Smooth muscle cell (in vitro differentiated cells): ENCODE results near the gene PKP3. TPM values are rescaled to one million over a fixed set of nuclear protein-coding genes. Genes with fewer than 3 reads are reported as not detected.
A peak's percentile ranks its signal among the peaks of the same experiment; 100 is the strongest.

Experiments used
- DNase-seq: peaks from one replicate; lab custom pipeline; 2025; ENCODE audit not compliant: unreplicated experiment; lab: John Stamatoyannopoulos, UW
- H2AFZ ChIP-seq: fragments of 200-600 bp; sonication (generic); 2 replicates; pipeline ENCODE4 v1.6.0; 2016; ENCODE audit warnings: antibody characterized with exemption, low read depth, mild to moderate bottlenecking
- H3F3A ChIP-seq: fragments of 200-600 bp; sonication (generic); 2 replicates; pipeline ENCODE4 v1.6.0; 2017; ENCODE audit warnings: antibody characterized with exemption, low read depth
- H3K27ac ChIP-seq: fragments of 200-600 bp; sonication (generic); 2 replicates; pipeline ENCODE4 v1.5.1; 2016; ENCODE audit warnings: low read depth, mild to moderate bottlenecking
- H3K27me3 ChIP-seq: fragments of 200-600 bp; sonication (generic); 2 replicates; pipeline ENCODE4 v1.6.1; 2016; ENCODE audit warnings: low read depth, mild to moderate bottlenecking
- H3K36me3 ChIP-seq: fragments of 200-600 bp; sonication (generic); 2 replicates; pipeline ENCODE4 v1.5.1; 2016; ENCODE audit warnings: low read depth
- H3K4me1 ChIP-seq: fragments of 200-600 bp; sonication (generic); 2 replicates; pipeline ENCODE4 v1.5.1; 2016; ENCODE audit warnings: low read depth
- H3K4me2 ChIP-seq: fragments of 200-600 bp; sonication (generic); 2 replicates; pipeline ENCODE4 v1.6.0; 2016; ENCODE audit warnings: mild to moderate bottlenecking
- H3K4me3 ChIP-seq: fragments of 200-600 bp; sonication (generic); 2 replicates; pipeline ENCODE4 v1.5.1; 2016; ENCODE audit warnings: mild to moderate bottlenecking
- H3K79me2 ChIP-seq: fragments of 200-600 bp; sonication (generic); 2 replicates; pipeline ENCODE4 v1.6.0; 2016; ENCODE audit warnings: low read depth, mild to moderate bottlenecking
- H3K9ac ChIP-seq: fragments of 200-600 bp; sonication (generic); 2 replicates; pipeline ENCODE4 v1.6.0; 2016; ENCODE audit warnings: low read depth
- H3K9me3 ChIP-seq: fragments of 200-600 bp; sonication (generic); replicated peaks from 2 replicates; pipeline ENCODE4 v1.5.1; 2016; ENCODE audit warnings: low read depth
- H4K20me1 ChIP-seq: fragments of 200-600 bp; sonication (generic); 2 replicates; pipeline ENCODE4 v1.6.0; 2016; ENCODE audit warnings: low read depth
- CTCF ChIP-seq: fragments of 200-600 bp; sonication (generic); IDR thresholded peaks from 2 replicates; pipeline ENCODE4 v1.5.1; 2017; ENCODE audit warnings: borderline replicate concordance, mild to moderate bottlenecking, antibody characterized with exemption; ENCODE audit not compliant: insufficient read depth, poor library complexity, severe bottlenecking
- WGBS: methylation state at CpG from one replicate; pipeline ENCODE4 v1.1.7; 2016; ENCODE audit warnings: low lambda C conversion rate; 5-methylcytosine and 5-hydroxymethylcytosine counted together
- polyA plus RNA-seq: library from polyadenylated mRNA; unstranded; fragments of >200 nt; fragmentation: Nextera tagmentation; extraction: Ambion mirVana; gene quantifications from 2 replicates; pipeline ENCODE4 v1.2.1, GENCODE V29; 2016
- total RNA-seq: library from RNA; depleted of rRNA; stranded (reverse); fragments of >200 nt; gene quantifications from 2 replicates; pipeline ENCODE4 v1.2.3, GENCODE V29; 2014

PKP3 gene
- total and polyA plus RNA-seq, 2 experiments from 2014 or later, result 24.6 to 61.2 TPM

- Histone ChIP-seq H3K27ac (no peak overlapping the region), H3K4me1 (no peaks in the 10 kb centered on the region), H4K20me1 (no peaks in the 10 kb centered on the region), H3K36me3 (no peaks in the 10 kb centered on the region), H3F3A (no peaks in the 10 kb centered on the region), H3K9me3 (no peaks in the 10 kb centered on the region), H3K9ac (no peak overlapping the region), H2AFZ (no peak overlapping the region), H3K79me2 (no peaks in the 10 kb centered on the region), H3K27me3 (peaks cover 19% of the 10 kb centered on the region), H3K4me3 (no peak overlapping the region), H3K4me2 (peak overlapping the region; percentile 95)
- no peak for TF ChIP-seq CTCF
- DNase-seq, result no peak
- WGBS, result 91% methylated on average over 5 of the region's 5 CpGs
Measured at GRCh38 chr11:415640-416041, 21.6 kb downstream of the PKP3 start.

GRCh38 chr11:416051-416756, 22.2 kb downstream of the PKP3 start:
- 25% methylated on average over 44 of the region's 45 CpGs for WGBS
- no peaks in the 10 kb centered on the region for H3F3A ChIP-seq
- H3K4me2 ChIP-seq, result peak overlapping the region; percentile 95
- DNase-seq, result no peak
- peak overlapping the region; percentile 63 for H3K4me3 ChIP-seq
- H3K9ac ChIP-seq, result no peak overlapping the region
- peaks cover 19% of the 10 kb centered on the region for H3K27me3 ChIP-seq
- peak overlapping the region; percentile 62 for H2AFZ ChIP-seq
- no peaks in the 10 kb centered on the region for H3K4me1 ChIP-seq
- H3K9me3 ChIP-seq, result no peaks in the 10 kb centered on the region
- H4K20me1 ChIP-seq, result no peaks in the 10 kb centered on the region
- H3K27ac ChIP-seq, result no peak overlapping the region
- H3K79me2 ChIP-seq, result no peaks in the 10 kb centered on the region
- no peaks in the 10 kb centered on the region for H3K36me3 ChIP-seq
- no peak for TF ChIP-seq CTCF

- WGBS, result under 1% methylated on average over 44 of the region's 97 CpGs
- DNase-seq, result no peak
Measured at GRCh38 chr11:416757-417621, 23.0 kb downstream of the PKP3 start.

More at GRCh38 chr11:416757-417621, 23.0 kb downstream of the PKP3 start:
- H3F3A ChIP-seq, result peaks cover 5% of the 10 kb centered on the region
- H3K9ac ChIP-seq, result no peak overlapping the region
- no peak for TF ChIP-seq CTCF
- H3K27me3 ChIP-seq, result peaks cover 19% of the 10 kb centered on the region
- no peaks in the 10 kb centered on the region for H3K79me2 ChIP-seq
- no peak overlapping the region for H3K27ac ChIP-seq
- no peaks in the 10 kb centered on the region for H3K9me3 ChIP-seq
- H3K36me3 ChIP-seq, result no peaks in the 10 kb centered on the region
- no peaks in the 10 kb centered on the region for H3K4me1 ChIP-seq
- peak overlapping the region; percentile 63 for H3K4me3 ChIP-seq
- peak overlapping the region; percentile 95 for H3K4me2 ChIP-seq
- H2AFZ ChIP-seq, result peak overlapping the region; percentile 62
- H4K20me1 ChIP-seq, result no peaks in the 10 kb centered on the region
